Daoy (cell line): ENCODE data around the gene IL10RB. TPM values are rescaled to one million over a fixed set of nuclear protein-coding genes. Genes with fewer than 3 reads are reported as not detected.
"Not testable (repeated sequence)": the region's sequence is repeated elsewhere in the genome, so short reads cannot be mapped to it uniquely, and the experiment has no call there.

Source experiments
- DNase-seq: peaks from one replicate; pipeline ENCODE4 v3.0.0-alpha.2; 2015; ENCODE audit warnings: low read depth
- total RNA-seq: library from RNA; depleted of rRNA; stranded (reverse); fragments of >200 nt; shearing (Covaris generic); gene quantifications from 2 replicates; pipeline ENCODE4 v1.2.3, GENCODE V29; 2014

The IL10RB gene
- total RNA-seq, 1 experiment from 2014 or later, result 26.5 TPM

DNA sequence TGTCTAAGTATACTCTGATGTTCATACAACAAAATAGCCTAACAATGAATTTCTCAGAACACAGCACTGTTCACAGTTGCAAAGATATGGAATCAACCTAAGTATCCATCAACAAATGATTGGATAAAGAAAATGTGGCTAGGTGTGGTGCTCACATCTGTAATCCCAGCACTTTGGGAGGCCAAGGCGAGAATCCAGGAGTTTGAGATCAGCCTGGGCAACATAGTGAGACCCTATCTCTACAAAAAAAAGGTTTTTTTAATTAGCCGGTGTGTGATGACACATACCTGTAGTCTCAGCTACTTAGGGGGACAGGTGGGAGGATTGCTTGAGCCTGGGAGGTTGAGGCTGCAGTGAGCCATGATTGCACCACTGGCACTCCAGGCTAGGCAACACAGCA is 25.8 kb upstream of the IL10RB start:
- DNase-seq, result no peak

- DNase-seq, result no peak
These were observed 24.3 kb upstream of the IL10RB start for GRCh38 chr21:33241846-33242245.

DNA sequence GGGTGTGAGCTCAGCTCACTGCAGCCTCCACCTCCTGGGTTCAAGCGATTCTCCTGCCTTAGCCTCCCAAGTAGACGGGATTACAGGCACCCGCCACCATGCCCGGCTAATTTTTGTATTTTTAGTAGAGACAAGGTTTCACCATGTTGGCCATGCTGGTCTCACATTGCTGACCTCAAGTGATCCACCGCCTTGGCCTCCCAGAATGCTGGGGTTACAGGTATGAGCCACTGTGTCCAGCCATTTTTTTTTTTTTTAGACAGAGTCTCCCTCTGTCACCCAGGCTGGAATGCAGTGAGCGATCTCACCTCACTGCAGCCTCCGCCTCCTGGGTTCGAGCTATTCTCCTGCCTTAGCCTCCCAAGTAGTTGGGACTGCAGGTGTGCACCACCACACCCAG is 23.3 kb upstream of the IL10RB start:
- not testable (repeated sequence) for DNase-seq

DNA sequence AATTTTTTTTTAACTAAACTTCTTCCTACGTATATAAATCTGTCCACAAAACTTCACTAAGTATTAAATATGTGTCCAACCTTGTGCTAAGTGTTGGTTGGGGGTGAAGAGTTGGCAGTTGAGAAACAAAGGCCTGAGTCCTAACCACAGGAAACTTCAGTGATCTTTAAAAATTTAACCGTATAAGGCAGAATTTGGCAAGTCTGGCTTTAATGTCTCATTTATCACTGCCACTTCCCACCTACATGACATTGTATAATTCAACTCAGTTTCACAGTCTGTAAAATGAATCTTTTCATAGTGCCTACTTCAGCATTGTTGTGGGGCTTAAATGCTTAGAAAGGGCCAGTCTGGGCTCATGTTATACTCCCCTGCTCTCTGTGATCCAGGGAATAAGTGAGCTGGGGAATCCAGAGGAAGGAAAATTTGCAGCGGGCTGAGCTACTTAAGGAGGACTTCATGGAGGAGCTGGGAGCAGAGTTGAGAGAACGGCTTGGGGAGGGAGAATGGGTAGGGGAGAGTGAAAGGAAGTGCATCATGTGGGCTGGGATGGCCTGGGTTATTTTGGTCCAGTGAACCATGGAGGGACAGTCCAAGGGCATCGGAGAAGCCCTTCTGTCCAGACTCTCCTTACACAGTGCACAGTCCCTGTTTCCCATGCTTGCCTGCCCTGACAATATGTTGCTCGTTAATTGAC is 21.9 kb upstream of the IL10RB start:
- no peak for DNase-seq

- DNase-seq, result no peak
These were observed 21.4 kb upstream of the IL10RB start for GRCh38 chr21:33244779-33245105.

- DNase-seq, result no peak
These were observed 20.8 kb upstream of the IL10RB start for GRCh38 chr21:33245289-33245918.

- DNase-seq, result no peak
These were observed 19.7 kb upstream of the IL10RB start for GRCh38 chr21:33246506-33246905.

- DNase-seq, result no peak
These were observed 19.2 kb upstream of the IL10RB start for GRCh38 chr21:33246963-33247362.

DNA sequence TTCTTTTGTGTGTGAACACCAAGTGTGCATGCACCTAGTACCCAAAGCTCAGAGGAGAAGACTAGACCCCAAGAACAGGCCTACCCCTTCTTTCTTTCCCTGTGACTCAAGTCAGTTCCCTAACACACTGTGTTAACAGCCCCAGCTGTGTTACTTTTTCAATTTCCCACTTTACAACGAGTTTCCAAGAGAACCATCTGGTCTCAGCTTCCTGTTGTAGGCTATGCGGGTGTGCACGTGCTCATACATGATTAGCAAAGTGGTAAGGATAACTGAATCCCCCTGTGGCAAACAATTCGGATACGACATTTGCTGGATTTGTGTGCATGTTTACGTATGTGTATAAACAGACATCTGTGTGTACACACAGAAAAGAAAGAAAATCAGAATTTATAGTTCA is 18.6 kb upstream of the IL10RB start:
- no peak for DNase-seq

- no peak for DNase-seq
These were observed 16.7 kb upstream of the IL10RB start for GRCh38 chr21:33249331-33250002.

DNA sequence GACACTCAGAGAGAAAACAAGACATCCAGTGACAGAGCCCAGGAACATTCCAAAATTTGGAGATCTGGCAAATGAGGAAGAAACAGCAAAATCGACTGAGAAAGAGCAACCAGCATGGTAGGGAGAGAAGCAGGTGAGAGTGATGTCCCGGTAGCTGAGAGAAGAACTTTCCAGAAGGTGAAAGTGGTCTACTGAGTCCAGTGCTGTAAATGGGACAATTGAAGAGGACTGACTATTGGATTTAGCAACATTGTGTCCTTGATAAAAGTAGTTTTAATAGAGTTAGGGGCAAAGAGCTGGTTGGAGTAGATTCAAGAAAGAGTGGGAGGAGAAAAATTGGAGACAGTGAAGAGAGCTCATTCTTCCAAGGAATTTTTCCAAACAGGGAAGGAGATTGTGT is 15.0 kb upstream of the IL10RB start:
- DNase-seq, result no peak

GRCh38 chr21:33253382-33253781 is 12.8 kb upstream of the IL10RB start:
- DNase-seq, result not testable (repeated sequence)

GRCh38 chr21:33254766-33255165 is 11.4 kb upstream of the IL10RB start:
- DNase-seq, result no peak

DNA sequence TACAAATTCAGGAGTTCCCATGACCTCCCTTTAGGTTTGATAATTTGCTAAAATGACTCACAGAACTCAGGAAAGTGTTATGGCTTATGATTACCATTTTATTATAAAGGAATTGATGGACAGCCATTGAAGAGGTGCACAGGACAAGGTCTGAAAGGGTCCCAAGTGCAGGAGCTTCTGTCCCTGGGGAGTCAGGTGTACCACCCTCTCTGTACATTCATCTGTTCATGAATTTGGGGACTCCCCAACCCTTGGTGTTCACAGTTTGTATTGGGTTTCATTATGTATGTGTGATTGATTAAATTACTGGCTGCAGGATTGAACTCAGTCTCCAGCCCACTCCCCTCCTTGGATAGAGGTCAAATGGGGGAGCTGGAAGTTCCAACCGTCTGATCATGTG is 10.8 kb upstream of the IL10RB start:
- no peak for DNase-seq

GRCh38 chr21:33256019-33256418 is 10.1 kb upstream of the IL10RB start:
- no peak for DNase-seq

GRCh38 chr21:33257094-33257803 is 8.9 kb upstream of the IL10RB start:
- DNase-seq, result no peak

GRCh38 chr21:33258475-33258874 is 7.7 kb upstream of the IL10RB start:
- no peak for DNase-seq

DNA sequence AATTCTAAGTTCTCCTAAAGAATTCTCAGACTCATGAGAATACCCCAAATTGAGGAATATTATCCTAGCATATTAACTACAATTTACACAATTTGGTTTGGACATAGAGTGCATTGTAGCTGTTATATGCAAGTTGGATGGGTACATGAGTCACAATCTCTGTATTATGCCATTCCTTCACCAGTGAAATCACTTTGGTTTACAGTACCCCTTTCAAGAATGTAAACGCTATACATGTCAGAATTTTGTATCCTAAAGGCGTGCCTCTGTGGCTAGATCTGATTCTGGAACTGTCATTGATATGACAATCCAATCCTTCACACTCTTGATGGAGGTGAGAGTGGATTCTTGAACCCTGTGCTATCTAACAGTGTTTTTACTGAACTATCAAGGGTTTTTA is 6.7 kb upstream of the IL10RB start:
- DNase-seq, result no peak

DNA sequence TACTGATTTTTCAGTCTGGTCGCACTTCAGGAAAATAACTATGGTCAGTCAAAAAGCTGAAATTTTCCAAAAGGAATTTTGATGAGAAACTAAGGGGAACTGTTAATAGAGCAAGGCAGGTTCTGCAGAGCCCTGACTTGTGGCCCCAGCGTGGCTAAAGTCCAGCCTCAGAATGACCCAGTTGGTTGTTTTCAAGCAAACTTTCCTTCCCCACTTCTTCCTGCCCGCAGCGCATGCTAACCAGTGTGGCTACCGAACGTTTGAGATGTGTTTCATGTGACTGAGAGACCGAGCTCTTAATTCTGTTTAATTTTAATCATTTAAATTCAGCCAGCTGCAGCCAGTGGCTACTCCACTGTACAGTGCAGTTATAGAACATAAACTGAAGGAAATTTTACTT is 6.2 kb upstream of the IL10RB start:
- no peak for DNase-seq

DNA sequence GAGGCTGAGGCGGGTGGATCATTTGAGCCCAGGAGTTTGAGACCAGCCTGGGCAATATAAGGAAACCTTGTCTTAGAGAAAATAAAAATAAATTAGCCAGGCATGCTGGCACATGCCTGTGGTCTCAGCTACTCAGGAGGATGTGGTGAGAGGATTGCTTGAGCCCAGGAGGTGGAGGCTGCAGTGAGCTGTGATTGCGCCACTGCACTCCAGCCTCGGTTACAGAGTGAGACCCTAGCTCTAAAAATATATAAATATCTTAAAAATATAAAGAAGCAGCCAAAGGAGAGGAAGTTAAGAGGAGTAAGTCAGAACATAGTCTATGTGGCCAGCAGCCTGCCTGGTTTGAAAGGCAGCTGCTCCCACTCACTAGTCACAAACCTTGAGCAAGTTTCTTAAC is 4.5 kb upstream of the IL10RB start:
- peak; percentile 40 for DNase-seq

GRCh38 chr21:33262921-33263320 is 3.2 kb upstream of the IL10RB start:
- DNase-seq, result no peak

GRCh38 chr21:33264561-33264960 is 1.6 kb upstream of the IL10RB start:
- no peak for DNase-seq

DNA sequence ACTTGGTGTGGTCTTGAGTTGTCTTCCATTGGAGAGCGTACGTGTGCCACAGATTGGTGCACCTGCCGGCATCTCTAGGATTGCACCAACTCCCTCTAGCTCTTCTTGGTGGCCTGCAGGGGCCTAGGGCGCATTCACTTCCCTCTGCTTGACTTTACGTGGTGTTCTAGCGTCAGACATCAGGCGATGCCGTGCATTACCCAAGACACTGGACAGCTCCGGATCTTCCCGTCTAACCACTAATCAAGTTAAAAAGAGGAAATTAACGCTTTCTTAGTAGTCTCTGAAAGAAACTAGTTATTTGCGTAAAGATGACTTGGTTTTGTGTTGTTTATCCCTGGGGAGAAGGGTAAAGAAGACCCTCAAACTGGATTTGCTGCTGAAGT is 510 bp upstream of the IL10RB start:
- peak; percentile 22 for DNase-seq
